K562 (cell line): Measurements from ENCODE around the gene RNF151. TPM values are rescaled to one million over a fixed set of nuclear protein-coding genes. Genes with fewer than 3 reads are reported as not detected.

Experiments used
- ATF1 ChIP-seq, 2 experiments: fragments of 450-650 bp in 1 of 2; IDR thresholded peaks; 2 replicates each; pipeline ENCODE4 v1.6.1; 2016; ENCODE audit warnings: missing compliant biosample characterization in 1 of 2, missing genetic modification characterization in 1 of 2
- BRF1 ChIP-seq: IDR thresholded peaks from 3 replicates; pipeline ENCODE4 v1.6.1; 2011; ENCODE audit warnings: borderline replicate concordance, mild to moderate bottlenecking; ENCODE audit not compliant: insufficient read length; ENCODE audit errors: extremely low read depth
- CBFB ChIP-seq: sonication (generic); formaldehyde crosslinking; IDR thresholded peaks from 2 replicates; pipeline ENCODE4 v1.4.0; 2020; ENCODE audit warnings: mild to moderate bottlenecking, missing genetic modification reagents
- CBX3 ChIP-seq, 2 experiments: IDR thresholded peaks; 1 replicate in 1 of 2; 2 replicates in 1 of 2; pipeline ENCODE4 v1.6.1; 2012; ENCODE audit warnings: inconsistent platforms in 2 of 2, low read length in 2 of 2, borderline replicate concordance in 1 of 2, control low read depth in 1 of 2
- FOXM1 ChIP-seq, 2 experiments: fragments of 450-650 bp in 1 of 2; sonication (generic) in 1 of 2; formaldehyde crosslinking in 1 of 2; IDR thresholded peaks; 2 replicates each; pipeline versions ENCODE4 v1.6.1 to v1.9.0; 2017 to 2022; ENCODE audit warnings: low read depth in 2 of 2, mild to moderate bottlenecking in 2 of 2, missing genetic modification reagents in 1 of 2, moderate library complexity in 1 of 2
- HOMEZ ChIP-seq: fragments of 250-450 bp; sonication (Bioruptor Pico); IDR thresholded peaks from 2 replicates; pipeline ENCODE4 v1.4.0; 2020; ENCODE audit warnings: mild to moderate bottlenecking, moderate library complexity
- ID3 ChIP-seq, 2 experiments: fragments of 250-450 bp in 1 of 2; fragments of 450-650 bp in 1 of 2; sonication (Bioruptor Pico) in 1 of 2; IDR thresholded peaks; 2 replicates each; pipeline versions ENCODE4 v1.6.1 to v1.8.0; 2016 to 2021; ENCODE audit warnings: mild to moderate bottlenecking in 2 of 2, moderate library complexity in 2 of 2, missing compliant biosample characterization in 1 of 2, missing genetic modification characterization in 1 of 2
- ILK ChIP-seq: fragments of 450-650 bp; IDR thresholded peaks from 2 replicates; pipeline ENCODE4 v1.6.1; 2016; ENCODE audit warnings: missing genetic modification characterization, low read depth, mild to moderate bottlenecking, missing compliant biosample characterization, moderate library complexity, borderline replicate concordance
- MTF1 ChIP-seq: fragments of 250-450 bp; sonication (Bioruptor Pico); IDR thresholded peaks from 2 replicates; pipeline ENCODE4 v1.9.0; 2021; ENCODE audit warnings: moderate library complexity, mild to moderate bottlenecking, inconsistent platforms, borderline replicate concordance
- NCOA6 ChIP-seq: fragments of 450-650 bp; IDR thresholded peaks from 2 replicates; pipeline ENCODE4 v1.6.1; 2017; ENCODE audit warnings: mild to moderate bottlenecking
- NONO ChIP-seq, 2 experiments: fragments of 200-400 bp in 1 of 2; fragments of 450-650 bp in 1 of 2; formaldehyde crosslinking in 1 of 2; IDR thresholded peaks; 2 replicates each; pipeline ENCODE4 v1.6.1; 2017; ENCODE audit warnings: low read depth in 2 of 2, mild to moderate bottlenecking in 2 of 2, moderate library complexity in 2 of 2, low read length in 1 of 2
- POLR3G ChIP-seq: IDR thresholded peaks from 2 replicates; pipeline ENCODE4 v1.6.1; 2011; ENCODE audit not compliant: insufficient read length, insufficient replicate concordance; ENCODE audit errors: extremely low read depth
- TFAP4 ChIP-seq: sonication (generic); formaldehyde crosslinking; IDR thresholded peaks from 2 replicates; pipeline ENCODE4 v1.8.0; 2022; ENCODE audit warnings: missing genetic modification reagents, mild to moderate bottlenecking, moderate library complexity, borderline replicate concordance
- polyA plus RNA-seq, 8 experiments: library from polyadenylated mRNA; depleted of rRNA in 4 of 8; stranded (reverse) in 5 of 8; unstranded in 3 of 8; fragments of >200 nt; fragmentation: Nextera tagmentation in 2 of 8; fragmentation: Illumina TruSeq in 1 of 8; extraction: Ambion mirVana in 2 of 8; extraction: Trizol in 1 of 8; gene quantifications; 2 replicates each; pipeline versions ENCODE4 v1.2.1 to v1.2.3, GENCODE V29; 2011 to 2014; ENCODE audit warnings: inconsistent platforms in 1 of 8, missing spikeins in 1 of 8
- total RNA-seq, 7 experiments: library from RNA; depleted of rRNA in 6 of 7; stranded (reverse); fragments of >200 nt in 6 of 7; fragmentation: Illumina TruSeq in 2 of 7; extraction: Trizol in 2 of 7; gene quantifications; 2 replicates each; pipeline versions ENCODE4 v1.2.1 to v1.2.3, GENCODE V29; 2011 to 2021; ENCODE audit warnings: low replicate concordance in 1 of 7
- TF ChIP-seq, protein P1 (sequence below), 3 experiments: fragments of 200-800 bp in 1 of 3; sonication (Bioruptor generic) in 1 of 3; sonication (generic) in 1 of 3; formaldehyde crosslinking in 1 of 3; IDR thresholded peaks; 2 replicates each; pipeline versions ENCODE4 v1.6.1 to v1.8.0; 2016 to 2022; ENCODE audit warnings: mild to moderate bottlenecking in 2 of 3, missing compliant biosample characterization in 2 of 3, missing genetic modification characterization in 2 of 3, missing genetic modification reagents in 1 of 3
- TF ChIP-seq, protein P2 (sequence below): fragments of 450-650 bp; IDR thresholded peaks from 2 replicates; pipeline ENCODE4 v1.7.0; 2016; ENCODE audit warnings: borderline replicate concordance
- TF ChIP-seq, protein P3 (sequence below): sonication (generic); formaldehyde crosslinking; IDR thresholded peaks from 2 replicates; pipeline ENCODE4 v1.8.0; 2022; ENCODE audit warnings: mild to moderate bottlenecking, missing genetic modification reagents, borderline replicate concordance

RNF151 gene
- total and polyA plus RNA-seq, 9 of the 15 experiments (the other 6 are each of a cell fraction or from before 2014, with no cell fraction given): not detected

DNA sequence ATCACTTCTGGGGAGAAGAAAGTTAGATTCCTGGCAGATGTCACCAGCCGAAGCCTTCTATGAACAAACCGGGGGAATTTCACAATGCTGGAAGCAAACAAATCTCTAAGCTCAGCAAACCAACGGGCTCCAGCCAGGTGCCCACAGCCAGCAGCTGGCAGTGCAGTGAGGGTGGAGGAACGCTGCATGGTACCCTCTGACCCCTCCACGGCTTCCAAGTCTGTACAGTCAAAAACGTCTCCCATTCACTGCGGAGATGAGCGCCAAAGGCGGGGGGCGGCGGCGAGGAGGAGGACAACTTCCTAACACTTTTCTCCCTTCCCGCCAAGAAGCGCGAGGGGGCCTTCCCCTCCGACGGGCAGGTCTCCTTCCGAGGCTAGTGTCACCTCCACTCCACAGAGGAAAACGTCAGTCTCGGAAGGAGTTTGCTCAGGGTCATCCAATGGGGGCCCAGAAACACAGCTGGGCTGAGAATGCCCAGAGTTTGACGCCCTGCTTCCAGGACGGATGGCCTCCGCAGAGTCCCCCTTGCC lies 42.0 kb downstream of the RNF151 start (continued):
- no peak for TF ChIP-seq POLR3G
- no peak for TF ChIP-seq MTF1 (CRISPR knock-in tag)
- TF ChIP-seq CBFB (CRISPR knock-in tag): no peak
- no peak for TF ChIP-seq ILK (tag)
- TF ChIP-seq CBX3 (IDR thresholded peaks at IDR 0.05; ENCODE audit: borderline replicate concordance in 1 of 2, low read length in 2 of 2): peak in 1 of 2 experiments; percentile 37; a peak in 1 of 3 replicates
- TF ChIP-seq TFAP4 (CRISPR knock-in tag): peak; percentile 44; the same call in 1 of the 2 replicates
- TF ChIP-seq FOXM1 (IDR thresholded peaks at IDR 0.05; ENCODE audit: low read depth): no peak
- no peak for TF ChIP-seq FOXM1 (CRISPR knock-in tag; IDR thresholded peaks at IDR 0.05; ENCODE audit: low read depth)
- TF ChIP-seq, protein P1, sequence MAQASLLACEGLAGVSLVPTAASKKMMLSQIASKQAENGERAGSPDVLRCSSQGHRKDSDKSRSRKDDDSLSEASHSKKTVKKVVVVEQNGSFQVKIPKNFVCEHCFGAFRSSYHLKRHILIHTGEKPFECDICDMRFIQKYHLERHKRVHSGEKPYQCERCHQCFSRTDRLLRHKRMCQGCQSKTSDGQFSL (CRISPR knock-in tag; IDR thresholded peaks at IDR 0.05): no peak
- TF ChIP-seq, protein P1 (tag; IDR thresholded peaks at IDR 0.05): no peak
- TF ChIP-seq ATF1 (CRISPR knock-in tag; IDR thresholded peaks at IDR 0.05): no peak
- TF ChIP-seq ATF1 (tag; IDR thresholded peaks at IDR 0.05): no peak; the same call in 1 of the 2 replicates
- TF ChIP-seq, protein P2, sequence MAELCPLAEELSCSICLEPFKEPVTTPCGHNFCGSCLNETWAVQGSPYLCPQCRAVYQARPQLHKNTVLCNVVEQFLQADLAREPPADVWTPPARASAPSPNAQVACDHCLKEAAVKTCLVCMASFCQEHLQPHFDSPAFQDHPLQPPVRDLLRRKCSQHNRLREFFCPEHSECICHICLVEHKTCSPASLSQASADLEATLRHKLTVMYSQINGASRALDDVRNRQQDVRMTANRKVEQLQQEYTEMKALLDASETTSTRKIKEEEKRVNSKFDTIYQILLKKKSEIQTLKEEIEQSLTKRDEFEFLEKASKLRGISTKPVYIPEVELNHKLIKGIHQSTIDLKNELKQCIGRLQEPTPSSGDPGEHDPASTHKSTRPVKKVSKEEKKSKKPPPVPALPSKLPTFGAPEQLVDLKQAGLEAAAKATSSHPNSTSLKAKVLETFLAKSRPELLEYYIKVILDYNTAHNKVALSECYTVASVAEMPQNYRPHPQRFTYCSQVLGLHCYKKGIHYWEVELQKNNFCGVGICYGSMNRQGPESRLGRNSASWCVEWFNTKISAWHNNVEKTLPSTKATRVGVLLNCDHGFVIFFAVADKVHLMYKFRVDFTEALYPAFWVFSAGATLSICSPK: no peak
- TF ChIP-seq NCOA6: no peak
- no peak for TF ChIP-seq ID3 (CRISPR knock-in tag; IDR thresholded peaks at IDR 0.05)
- no peak for TF ChIP-seq ID3 (tag; IDR thresholded peaks at IDR 0.05)
- no peak for TF ChIP-seq BRF1
- TF ChIP-seq NONO (IDR thresholded peaks at IDR 0.05; ENCODE audit: low read depth in 2 of 2, low read length in 1 of 2): no peak
- TF ChIP-seq HOMEZ (CRISPR knock-in tag): no peak
- TF ChIP-seq, protein P3, sequence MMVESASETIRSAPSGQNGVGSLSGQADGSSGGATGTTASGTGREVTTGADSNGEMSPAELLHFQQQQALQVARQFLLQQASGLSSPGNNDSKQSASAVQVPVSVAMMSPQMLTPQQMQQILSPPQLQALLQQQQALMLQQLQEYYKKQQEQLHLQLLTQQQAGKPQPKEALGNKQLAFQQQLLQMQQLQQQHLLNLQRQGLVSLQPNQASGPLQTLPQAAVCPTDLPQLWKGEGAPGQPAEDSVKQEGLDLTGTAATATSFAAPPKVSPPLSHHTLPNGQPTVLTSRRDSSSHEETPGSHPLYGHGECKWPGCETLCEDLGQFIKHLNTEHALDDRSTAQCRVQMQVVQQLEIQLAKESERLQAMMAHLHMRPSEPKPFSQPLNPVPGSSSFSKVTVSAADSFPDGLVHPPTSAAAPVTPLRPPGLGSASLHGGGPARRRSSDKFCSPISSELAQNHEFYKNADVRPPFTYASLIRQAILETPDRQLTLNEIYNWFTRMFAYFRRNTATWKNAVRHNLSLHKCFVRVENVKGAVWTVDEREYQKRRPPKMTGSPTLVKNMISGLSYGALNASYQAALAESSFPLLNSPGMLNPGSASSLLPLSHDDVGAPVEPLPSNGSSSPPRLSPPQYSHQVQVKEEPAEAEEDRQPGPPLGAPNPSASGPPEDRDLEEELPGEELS (CRISPR knock-in tag): 0 out of 2 replicates have a peak, but pooled peaks have one; percentile 56
